WTC11 (cell line): ENCODE results near the gene GASK1A. TPM values are rescaled to one million over a fixed set of nuclear protein-coding genes. Genes with fewer than 3 reads are reported as not detected.
A peak's percentile ranks its signal among the peaks of the same experiment; 100 is the strongest.
"Not testable (repeated sequence)": the region's sequence is repeated elsewhere in the genome, so short reads cannot be mapped to it uniquely, and the experiment has no call there.

ENCODE experiments used
- ATAC-seq: fragments of 200-7000 bp; cut with Tn5 transposase; 2 replicates; pipeline ENCODE4 v1.10.0; 2021; ENCODE audit warnings: mild to moderate bottlenecking, moderate library complexity
- CTCF ChIA-PET: fragments of 300-600 bp; sonication (Branson Sonifier 250); formaldehyde crosslinking; loops from one replicate; lab custom pipeline; 2021; ENCODE audit warnings: antibody characterized with exemption; lab: Charles Lee
- POLR2A ChIA-PET: fragments of 350-600 bp; sonication (Branson Sonifier 250); formaldehyde crosslinking; loops from one replicate; lab custom pipeline; 2021; ENCODE audit warnings: antibody characterized with exemption; lab: Charles Lee
- DNase-seq: peaks from one replicate; pipeline ENCODE4 v3.0.0; 2021; ENCODE audit warnings: low spot score
- H3K27ac Mint-ChIP-seq: 2 replicates; pipeline ENCODE4 v1.8.0; 2021; ENCODE audit warnings: mixed read lengths
- H3K27me3 Mint-ChIP-seq: 2 replicates; pipeline ENCODE4 v1.8.0; 2021; ENCODE audit warnings: low read depth, mild to moderate bottlenecking, moderate library complexity, mixed read lengths
- H3K36me3 Mint-ChIP-seq: 2 replicates; pipeline ENCODE4 v1.8.0; 2021; ENCODE audit warnings: mixed read lengths
- H3K4me1 Mint-ChIP-seq: 2 replicates; pipeline ENCODE4 v1.8.0; 2022; ENCODE audit warnings: mixed read lengths
- H3K4me3 Mint-ChIP-seq: 2 replicates; pipeline ENCODE4 v1.8.0; 2021; ENCODE audit warnings: mild to moderate bottlenecking, moderate library complexity, mixed read lengths
- H3K9me3 Mint-ChIP-seq: 2 replicates; pipeline ENCODE4 v1.8.0; 2021; ENCODE audit warnings: mixed read lengths
- E2F1 ChIP-seq: sonication (generic); formaldehyde crosslinking; IDR thresholded peaks from 2 replicates; pipeline ENCODE4 v1.8.0; 2022; ENCODE audit warnings: mild to moderate bottlenecking, missing genetic modification reagents
- FOXJ3 ChIP-seq: sonication (generic); formaldehyde crosslinking; IDR thresholded peaks from 2 replicates; pipeline ENCODE4 v1.9.0; 2021; ENCODE audit warnings: missing genetic modification reagents, mild to moderate bottlenecking, borderline replicate concordance
- FOXP4 ChIP-seq: sonication (generic); formaldehyde crosslinking; IDR thresholded peaks from 2 replicates; pipeline ENCODE4 v1.8.0; 2022; ENCODE audit warnings: mild to moderate bottlenecking, missing genetic modification reagents
- GRHL2 ChIP-seq: fragments of 250-450 bp; sonication (Bioruptor Pico); IDR thresholded peaks from 2 replicates; pipeline ENCODE4 v1.8.0; 2022; ENCODE audit warnings: mild to moderate bottlenecking, moderate library complexity; ENCODE audit not compliant: insufficient replicate concordance, severe bottlenecking
- HMGA2 ChIP-seq: fragments of 250-450 bp; sonication (Bioruptor Pico); IDR thresholded peaks from 2 replicates; pipeline ENCODE4 v1.4.0; 2021; ENCODE audit warnings: mild to moderate bottlenecking, moderate library complexity
- MXD4 ChIP-seq: fragments of 250-450 bp; sonication (Bioruptor Pico); IDR thresholded peaks from 2 replicates; pipeline ENCODE4 v1.8.0; 2021; ENCODE audit warnings: mild to moderate bottlenecking, moderate library complexity, borderline replicate concordance
- NFYB ChIP-seq: sonication (generic); formaldehyde crosslinking; conservative IDR thresholded peaks from 2 replicates; pipeline ENCODE4 v1.8.0; 2022; ENCODE audit warnings: low read depth, missing genetic modification reagents
- NR1H2 ChIP-seq: sonication (generic); formaldehyde crosslinking; IDR thresholded peaks from 2 replicates; pipeline ENCODE4 v1.9.0; 2021; ENCODE audit warnings: mild to moderate bottlenecking, moderate library complexity, missing genetic modification reagents
- ZNF263 ChIP-seq: sonication (generic); formaldehyde crosslinking; IDR thresholded peaks from 2 replicates; pipeline ENCODE4 v1.8.1; 2022; ENCODE audit warnings: low read depth, mild to moderate bottlenecking, moderate library complexity, missing genetic modification reagents
- ZNF416 ChIP-seq: fragments of 250-450 bp; sonication (Bioruptor Pico); IDR thresholded peaks from 2 replicates; pipeline ENCODE4 v1.9.0; 2021; ENCODE audit warnings: mild to moderate bottlenecking, inconsistent platforms
- total RNA-seq: library from RNA; stranded (reverse); gene quantifications from 3 replicates; pipeline ENCODE4 v1.2.3, GENCODE V29; 2021
- TF ChIP-seq, protein P1 (sequence below): sonication (generic); formaldehyde crosslinking; IDR thresholded peaks from 2 replicates; pipeline ENCODE4 v1.8.1; 2022; ENCODE audit warnings: low read depth, mild to moderate bottlenecking, moderate library complexity, missing genetic modification reagents, borderline replicate concordance
- TF ChIP-seq, protein P2 (sequence below): fragments of 200-600 bp; IDR thresholded peaks from 2 replicates; pipeline ENCODE4 v1.8.0; 2022; ENCODE audit warnings: antibody characterized with exemption
- TF ChIP-seq, protein P3 (sequence below): sonication (generic); formaldehyde crosslinking; IDR thresholded peaks from 2 replicates; pipeline ENCODE4 v1.8.1; 2023; ENCODE audit warnings: mild to moderate bottlenecking, missing genetic modification reagents, moderate library complexity

The GASK1A gene
- total RNA-seq, 1 experiment from 2014 or later, result 9.6 TPM

DNA sequence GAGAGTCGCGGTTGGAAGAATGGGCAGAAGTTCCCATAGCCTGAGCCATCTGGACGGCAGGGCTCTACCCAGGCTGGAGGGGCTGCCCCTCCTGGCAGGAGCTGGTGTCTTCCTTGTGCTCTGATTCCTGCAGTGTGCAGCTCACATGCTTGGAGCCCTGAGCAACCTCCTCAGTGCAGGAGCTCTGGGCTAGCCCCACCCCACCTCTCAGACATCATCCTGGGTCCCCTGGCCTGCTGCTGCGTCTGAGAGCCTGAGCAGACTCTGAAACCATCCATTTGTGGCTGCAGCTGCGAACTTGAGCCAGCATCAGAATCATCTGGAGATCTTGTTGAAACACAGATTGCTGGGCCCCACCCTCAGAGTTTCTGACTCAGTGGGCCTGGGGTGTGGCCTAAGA lies 84.0 kb downstream of the GASK1A start (continued):
- TF ChIP-seq FOXP4 (CRISPR knock-in tag) (no peak), FOXJ3 (CRISPR knock-in tag) (no peak), MXD4 (CRISPR knock-in tag) (no peak), NFYB (CRISPR knock-in tag) (no peak), E2F1 (CRISPR knock-in tag) (no peak)

DNA sequence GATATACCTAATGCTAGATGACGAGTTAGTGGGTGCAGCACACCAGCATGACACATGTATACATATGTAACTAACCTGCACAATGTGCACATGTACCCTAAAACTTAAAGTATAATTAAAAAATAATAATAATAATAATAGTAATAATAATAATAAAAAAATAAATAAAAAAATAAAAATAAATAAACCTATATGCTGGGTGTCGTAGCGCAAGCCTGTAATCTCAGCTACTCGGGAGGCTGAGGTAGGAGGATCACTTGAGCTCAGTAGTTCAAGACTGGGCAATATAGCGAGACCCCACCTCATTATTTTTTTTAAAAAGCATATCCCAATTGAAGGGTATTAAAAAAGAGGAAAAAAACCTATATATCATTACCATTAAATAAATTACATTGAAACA lies 91.6 kb downstream of the GASK1A start:
- H3K36me3 Mint-ChIP-seq, POLR2A ChIA-PET, H3K27ac Mint-ChIP-seq, H3K4me1 Mint-ChIP-seq, ATAC-seq, H3K4me3 Mint-ChIP-seq, H3K9me3 Mint-ChIP-seq, DNase-seq, H3K27me3 Mint-ChIP-seq: not testable (repeated sequence)
- peak; percentile 95 for TF ChIP-seq HMGA2 (CRISPR knock-in tag)
- CTCF ChIA-PET, result interaction anchor here (0.5 to 1.8 kb wide), 20 partner anchors 12 to 433 kb away, joined by 3 to 65 read pairs (median 4); partner anchors contain the start of genes HHATL, POMGNT2 and ZNF662

DNA sequence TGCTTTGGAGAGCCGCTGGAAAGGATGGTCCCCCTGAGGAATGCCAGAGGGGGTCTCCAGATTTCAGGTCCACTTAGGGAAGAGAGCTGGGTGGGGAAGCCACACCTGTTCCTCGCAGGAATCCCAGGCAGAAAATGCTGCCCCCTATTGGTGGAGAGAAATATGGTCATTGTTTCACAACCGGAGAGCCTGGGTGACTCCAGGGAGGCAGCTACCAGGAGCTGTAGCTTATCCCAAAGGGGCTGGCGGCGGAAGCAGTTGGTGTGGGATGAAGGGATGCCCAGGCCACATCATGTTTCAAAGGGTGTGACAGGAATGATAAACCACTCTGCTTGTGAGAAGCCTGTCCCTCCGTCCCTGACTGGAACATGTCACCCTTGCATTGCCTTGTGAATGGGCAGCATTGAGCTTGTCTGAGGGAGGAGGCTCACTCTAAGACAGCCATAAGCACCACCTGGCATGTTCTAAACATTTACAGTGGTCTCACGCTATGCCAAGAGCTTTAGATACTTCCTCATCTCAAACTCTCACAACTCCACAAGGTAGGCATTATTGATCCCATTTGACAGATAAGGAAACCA lies 92.3 kb downstream of the GASK1A start:
- Mint-ChIP-seq H3K9me3 (peaks cover 3% of the 10 kb centered on the region; the same call in 1 of the 2 replicates), H3K4me3 (no peak overlapping the region), H3K36me3 (no peaks in the 10 kb centered on the region), H3K4me1 (no peaks in the 10 kb centered on the region), H3K27me3 (no peaks in the 10 kb centered on the region; the same call in 1 of the 2 replicates), H3K27ac (no peak overlapping the region)
- ATAC-seq (peak; percentile 87), DNase-seq (peak; percentile 43)
- TF ChIP-seq ZNF416 (CRISPR knock-in tag) (no peak), GRHL2 (CRISPR knock-in tag) (no peak), FOXJ3 (CRISPR knock-in tag) (no peak), NR1H2 (no peak), ZNF263 (CRISPR knock-in tag) (no peak), E2F1 (CRISPR knock-in tag) (no peak)
- TF ChIP-seq, protein P1, sequence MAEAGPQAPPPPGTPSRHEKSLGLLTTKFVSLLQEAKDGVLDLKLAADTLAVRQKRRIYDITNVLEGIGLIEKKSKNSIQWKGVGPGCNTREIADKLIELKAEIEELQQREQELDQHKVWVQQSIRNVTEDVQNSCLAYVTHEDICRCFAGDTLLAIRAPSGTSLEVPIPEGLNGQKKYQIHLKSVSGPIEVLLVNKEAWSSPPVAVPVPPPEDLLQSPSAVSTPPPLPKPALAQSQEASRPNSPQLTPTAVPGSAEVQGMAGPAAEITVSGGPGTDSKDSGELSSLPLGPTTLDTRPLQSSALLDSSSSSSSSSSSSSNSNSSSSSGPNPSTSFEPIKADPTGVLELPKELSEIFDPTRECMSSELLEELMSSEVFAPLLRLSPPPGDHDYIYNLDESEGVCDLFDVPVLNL, result no peak
- TF ChIP-seq, protein P2, sequence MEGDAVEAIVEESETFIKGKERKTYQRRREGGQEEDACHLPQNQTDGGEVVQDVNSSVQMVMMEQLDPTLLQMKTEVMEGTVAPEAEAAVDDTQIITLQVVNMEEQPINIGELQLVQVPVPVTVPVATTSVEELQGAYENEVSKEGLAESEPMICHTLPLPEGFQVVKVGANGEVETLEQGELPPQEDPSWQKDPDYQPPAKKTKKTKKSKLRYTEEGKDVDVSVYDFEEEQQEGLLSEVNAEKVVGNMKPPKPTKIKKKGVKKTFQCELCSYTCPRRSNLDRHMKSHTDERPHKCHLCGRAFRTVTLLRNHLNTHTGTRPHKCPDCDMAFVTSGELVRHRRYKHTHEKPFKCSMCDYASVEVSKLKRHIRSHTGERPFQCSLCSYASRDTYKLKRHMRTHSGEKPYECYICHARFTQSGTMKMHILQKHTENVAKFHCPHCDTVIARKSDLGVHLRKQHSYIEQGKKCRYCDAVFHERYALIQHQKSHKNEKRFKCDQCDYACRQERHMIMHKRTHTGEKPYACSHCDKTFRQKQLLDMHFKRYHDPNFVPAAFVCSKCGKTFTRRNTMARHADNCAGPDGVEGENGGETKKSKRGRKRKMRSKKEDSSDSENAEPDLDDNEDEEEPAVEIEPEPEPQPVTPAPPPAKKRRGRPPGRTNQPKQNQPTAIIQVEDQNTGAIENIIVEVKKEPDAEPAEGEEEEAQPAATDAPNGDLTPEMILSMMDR, result peak; percentile 87
- TF ChIP-seq, protein P3, sequence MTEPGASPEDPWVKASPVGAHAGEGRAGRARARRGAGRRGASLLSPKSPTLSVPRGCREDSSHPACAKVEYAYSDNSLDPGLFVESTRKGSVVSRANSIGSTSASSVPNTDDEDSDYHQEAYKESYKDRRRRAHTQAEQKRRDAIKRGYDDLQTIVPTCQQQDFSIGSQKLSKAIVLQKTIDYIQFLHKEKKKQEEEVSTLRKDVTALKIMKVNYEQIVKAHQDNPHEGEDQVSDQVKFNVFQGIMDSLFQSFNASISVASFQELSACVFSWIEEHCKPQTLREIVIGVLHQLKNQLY (CRISPR knock-in tag), result no peak
- POLR2A ChIA-PET, result no interaction called here
- CTCF ChIA-PET, result interaction anchor here (0.5 to 1.8 kb wide), 37 partner anchors 9 to 432 kb away, joined by 3 to 65 read pairs (median 4); partner anchors contain the start of genes GASK1A, HHATL, POMGNT2 and ZBTB47
